ENCODE results near the gene FBXW5. TPM values are rescaled to one million over a fixed set of nuclear protein-coding genes. Genes with fewer than 3 reads are reported as not detected.

The FBXW5 gene
- total RNA-seq, 1 donor from 2014 or later: 91.2 TPM

DNA sequence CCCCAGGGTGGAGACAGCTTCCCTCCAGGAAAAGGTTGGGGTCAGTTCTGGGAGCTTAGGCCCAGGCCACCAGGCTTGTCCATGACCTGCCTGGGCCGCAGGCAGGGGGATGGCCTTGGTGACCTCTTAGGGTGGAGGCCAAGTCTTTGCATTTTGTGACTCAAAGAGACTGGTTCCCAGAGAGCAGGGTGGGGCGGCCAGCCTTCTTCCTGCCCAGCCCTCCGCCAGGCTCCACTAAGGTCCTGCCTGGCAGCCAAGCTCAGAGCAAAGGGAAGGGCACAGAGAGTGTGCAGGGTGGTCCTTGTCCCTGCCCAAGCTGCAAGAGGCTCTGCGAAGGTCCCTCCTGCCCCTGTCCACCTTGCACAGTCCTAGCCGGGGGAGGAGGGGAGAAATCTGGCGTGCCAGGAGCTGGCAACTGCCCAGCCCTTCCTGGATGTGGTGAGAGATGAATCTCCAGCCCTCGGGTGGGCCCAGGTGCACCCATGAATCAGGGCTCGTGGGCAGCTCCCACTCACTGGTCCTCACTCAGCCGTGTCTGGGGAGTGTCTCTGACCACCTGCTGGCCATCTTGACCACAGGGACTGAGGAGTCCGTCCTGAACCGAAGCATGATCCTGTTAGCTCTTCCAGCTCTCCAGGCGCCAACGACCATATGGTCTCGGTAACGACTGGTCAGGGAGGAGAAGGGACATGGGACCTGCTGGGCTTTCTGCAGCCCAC, 30.4 kb upstream of the FBXW5 start:
- Histone ChIP-seq H3K4me1 (peaks cover 30% of the 10 kb centered on the region), H3K27ac (peak overlapping the region; percentile 58), H3K4me3 (peak overlapping the region; percentile 23), H3K36me3 (no peaks in the 10 kb centered on the region), H3K27me3 (no peaks in the 10 kb centered on the region), H3K9me3 (no peaks in the 10 kb centered on the region)
- ATAC-seq (no peak), DNase-seq (no peak)
- intact Hi-C loops (cut with DNase I): no loop called here
- TF ChIP-seq CTCF (IDR thresholded peaks at IDR 0.05): no peak

- Histone ChIP-seq H3K36me3 (no peaks in the 10 kb centered on the region), H3K27me3 (no peaks in the 10 kb centered on the region), H3K4me3 (no peak overlapping the region), H3K27ac (peak overlapping the region; percentile 51), H3K9me3 (no peaks in the 10 kb centered on the region), H3K4me1 (peaks cover 30% of the 10 kb centered on the region)
- intact Hi-C loops (cut with DNase I): no loop called here
- ATAC-seq (no peak), DNase-seq (no peak)
- TF ChIP-seq CTCF (IDR thresholded peaks at IDR 0.05): no peak
Observed at GRCh38 chr9:136973618-136974617, 29.4 kb upstream of the FBXW5 start.

DNA sequence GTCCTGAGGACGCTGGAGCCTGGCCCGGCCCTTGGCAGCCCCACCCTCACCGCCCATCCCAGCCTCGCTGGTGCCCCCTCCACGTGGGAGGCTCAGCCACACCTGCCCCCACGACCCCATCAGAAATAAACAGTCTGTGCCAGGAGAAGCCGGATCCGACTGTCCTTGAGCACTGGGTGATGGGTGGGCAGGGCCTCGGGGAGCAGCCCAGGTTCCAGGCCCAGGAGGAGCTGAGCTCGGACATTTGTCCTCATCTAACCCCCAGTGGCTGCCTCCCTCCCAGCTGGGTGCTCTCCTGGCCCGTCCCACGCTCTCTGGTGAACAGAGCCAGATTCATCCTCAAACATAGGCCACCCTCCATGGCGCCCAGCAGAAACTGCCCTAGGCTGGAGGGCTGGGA, 28.2 kb upstream of the FBXW5 start:
- TF ChIP-seq CTCF (IDR thresholded peaks at IDR 0.05): no peak
- Histone ChIP-seq H3K36me3 (no peaks in the 10 kb centered on the region), H3K27me3 (no peaks in the 10 kb centered on the region), H3K4me1 (peaks cover 26% of the 10 kb centered on the region), H3K27ac (no peak overlapping the region), H3K9me3 (no peaks in the 10 kb centered on the region), H3K4me3 (no peak overlapping the region)
- DNase-seq (no peak), ATAC-seq (no peak)
- intact Hi-C loops (cut with DNase I): no loop called here

DNA sequence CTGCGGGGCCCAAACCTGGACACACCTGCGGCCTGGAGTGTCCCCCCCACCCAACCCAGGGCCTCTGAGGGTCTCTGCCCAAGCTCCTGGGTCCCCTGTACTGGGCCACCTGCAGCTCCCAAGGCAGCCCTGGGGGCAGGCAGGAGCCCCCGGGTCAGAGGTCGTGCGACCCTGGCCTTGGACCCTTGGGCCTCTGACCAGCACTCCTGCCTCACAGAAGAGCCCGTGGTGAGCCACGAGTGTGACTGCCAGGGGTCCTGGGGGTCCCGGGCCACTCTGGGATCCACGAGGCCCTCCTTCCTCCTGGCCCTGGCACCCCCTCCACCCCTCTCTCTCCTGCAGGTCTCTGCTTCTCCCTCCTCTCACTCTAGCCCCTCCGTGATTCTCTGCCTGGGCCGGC, 27.8 kb upstream of the FBXW5 start:
- Histone ChIP-seq H3K27me3 (no peaks in the 10 kb centered on the region), H3K4me1 (peaks cover 22% of the 10 kb centered on the region), H3K36me3 (no peaks in the 10 kb centered on the region), H3K4me3 (no peak overlapping the region), H3K27ac (no peak overlapping the region), H3K9me3 (no peaks in the 10 kb centered on the region)
- intact Hi-C loops (cut with DNase I): no loop called here
- no peak for DNase-seq
- no peak for TF ChIP-seq CTCF (IDR thresholded peaks at IDR 0.05)
- ATAC-seq: no peak

DNA sequence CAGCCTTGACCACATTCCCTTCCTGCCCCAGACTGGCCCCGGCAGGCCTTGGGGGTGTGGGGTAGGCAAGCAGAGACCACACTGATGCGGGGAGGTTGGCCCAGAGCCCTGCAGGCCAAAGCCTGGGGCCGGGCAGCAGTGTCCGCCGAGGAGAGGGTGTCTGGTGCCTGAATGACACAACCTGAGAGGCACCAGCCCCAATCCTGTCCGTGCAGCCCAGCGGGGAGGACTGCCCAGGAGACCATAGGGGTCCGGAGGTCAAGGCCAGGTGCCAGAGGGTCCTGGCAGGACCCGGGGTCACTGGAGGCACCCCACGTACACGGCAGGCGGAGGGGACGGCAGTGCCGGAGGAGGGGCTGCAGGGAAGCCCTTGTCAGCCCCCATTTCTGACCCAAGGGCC, 27.2 kb upstream of the FBXW5 start:
- H3K27me3 ChIP-seq: no peaks in the 10 kb centered on the region
- no peak overlapping the region for H3K4me3 ChIP-seq
- DNase-seq (no peak), ATAC-seq (no peak)
- H3K36me3 ChIP-seq: no peaks in the 10 kb centered on the region
- H3K27ac ChIP-seq: no peak overlapping the region
- intact Hi-C loops (cut with DNase I): no loop called here
- no peaks in the 10 kb centered on the region for H3K9me3 ChIP-seq
- TF ChIP-seq CTCF (IDR thresholded peaks at IDR 0.05): no peak
- peaks cover 17% of the 10 kb centered on the region for H3K4me1 ChIP-seq
